Spleen (tissue), 11 donors: ENCODE data around the gene USP20. TPM values are rescaled to one million over a fixed set of nuclear protein-coding genes. Genes with fewer than 3 reads are reported as not detected.

Source experiments
- DNase-seq: peaks from one replicate; pipeline ENCODE4 v3.0.0-alpha.2; 2020
- H3K27ac ChIP-seq, 8 donors: fragments of 200-600 bp; sonication (generic) in 7 of 8; 1 replicate in 4 of 8; 2 replicates in 4 of 8; pipeline versions ENCODE4 v1.5.0 to v1.8.0; 2016 to 2021; ENCODE audit warnings: inconsistent platforms in 4 of 8, mild to moderate bottlenecking in 4 of 8, moderate library complexity in 1 of 8
- H3K27me3 ChIP-seq, 7 donors: fragments of 200-600 bp; sonication (generic) in 6 of 7; replicated peaks in 1 of 7; 1 replicate in 4 of 7; 2 replicates in 3 of 7; pipeline versions ENCODE4 v1.5.0 to v1.8.0; 2016 to 2021; ENCODE audit warnings: inconsistent platforms in 3 of 7, mild to moderate bottlenecking in 1 of 7
- H3K36me3 ChIP-seq, 6 donors: fragments of 200-600 bp; sonication (generic) in 5 of 6; 1 replicate in 4 of 6; 2 replicates in 2 of 6; pipeline versions ENCODE4 v1.5.0 to v1.8.0; 2016 to 2021; ENCODE audit warnings: inconsistent platforms in 2 of 6
- H3K4me1 ChIP-seq, 6 donors: fragments of 200-600 bp; sonication (generic) in 5 of 6; 1 replicate in 3 of 6; 2 replicates in 3 of 6; pipeline versions ENCODE4 v1.5.0 to v1.8.0; 2016 to 2021; ENCODE audit warnings: inconsistent platforms in 3 of 6
- H3K4me3 ChIP-seq, 8 donors: fragments of 200-600 bp; sonication (generic) in 7 of 8; 1 replicate in 4 of 8; 2 replicates in 4 of 8; pipeline versions ENCODE4 v1.5.0 to v1.8.0; 2016 to 2021; ENCODE audit warnings: inconsistent platforms in 4 of 8, mild to moderate bottlenecking in 4 of 8, moderate library complexity in 2 of 8
- H3K9me3 ChIP-seq, 8 donors: fragments of 200-600 bp; sonication (generic) in 7 of 8; 1 replicate in 4 of 8; 2 replicates in 4 of 8; pipeline versions ENCODE4 v1.5.0 to v1.8.0; 2016 to 2021; ENCODE audit warnings: inconsistent platforms in 4 of 8
- POLR2A ChIP-seq, 3 donors: fragments of 450-650 bp; IDR thresholded peaks; one replicate each; pipeline ENCODE4 v1.5.1; 2017; ENCODE audit warnings: antibody characterized with exemption in 3 of 3, mild to moderate bottlenecking in 1 of 3
- POLR2AphosphoS5 ChIP-seq, 3 donors: sonication (generic); formaldehyde crosslinking; IDR thresholded peaks; one replicate each; pipeline ENCODE4 v1.5.1; 2017; ENCODE audit warnings: antibody characterized with exemption in 3 of 3
- WGBS, 5 donors: extraction: QIAGEN DNeasy Blood & Tissue Kit in 3 of 5; methylation state at CpG; one replicate each; pipeline versions ENCODE4 v1.1.5 to v1.1.7; 2013 to 2018; 5-methylcytosine and 5-hydroxymethylcytosine counted together
- intact Hi-C: fragments of 100-400 bp; cut with DNase I; formaldehyde crosslinking; loops from one replicate; pipeline ENCODE4 v1.15.0; 2023; ENCODE audit warnings: low total_unique reads
- polyA plus RNA-seq, 3 donors: library from polyadenylated mRNA; stranded (reverse); fragments of 200-250 nt; gene quantifications; one replicate each; pipeline ENCODE4 v1.2.1, GENCODE V29; 2013
- total RNA-seq, 7 donors: library from RNA; depleted of rRNA in 3 of 7; stranded (reverse); fragments of >200 nt in 3 of 7; fragmentation: NEBNext Ultra II Directional in 4 of 7; extraction: Animal tissue kit (Norgen Biotek cat#: 25700) in 4 of 7; gene quantifications; one replicate each; pipeline versions ENCODE4 v1.1.0 to v1.2.1, GENCODE V29; 2016 to 2021
- TF ChIP-seq, protein P1 (sequence below), 11 experiments: fragments of 200-600 bp in 7 of 11; fragments of 450-650 bp in 4 of 11; sonication (generic) in 4 of 11; IDR thresholded peaks in 8 of 11; conservative IDR thresholded peaks in 3 of 11; 1 replicate in 7 of 11; 2 replicates in 4 of 11; pipeline versions ENCODE4 v1.4.0 to v1.8.0; 2016 to 2021; ENCODE audit warnings: antibody characterized with exemption in 11 of 11, inconsistent platforms in 4 of 11, mild to moderate bottlenecking in 1 of 11
- donor health status: healthy with polysubstance abuse.
- donor health status: DM: no; HTN: no; CAD: no; lungs with moderate emphysema.
- donor health status: DM: no; HTN: no; CAD: no.
- donor health status: Bipolar disorder and iron deficiency.
- donor health status: healthy.
- donor health status: DM: no; HTN: no; CAD: no.
- donor health status: DM: yes; HTN: yes; CAD: no.

USP20 gene
- total and polyA plus RNA-seq, 10 donors, result 29.7 to 83.7 (median 41.3) TPM

DNA sequence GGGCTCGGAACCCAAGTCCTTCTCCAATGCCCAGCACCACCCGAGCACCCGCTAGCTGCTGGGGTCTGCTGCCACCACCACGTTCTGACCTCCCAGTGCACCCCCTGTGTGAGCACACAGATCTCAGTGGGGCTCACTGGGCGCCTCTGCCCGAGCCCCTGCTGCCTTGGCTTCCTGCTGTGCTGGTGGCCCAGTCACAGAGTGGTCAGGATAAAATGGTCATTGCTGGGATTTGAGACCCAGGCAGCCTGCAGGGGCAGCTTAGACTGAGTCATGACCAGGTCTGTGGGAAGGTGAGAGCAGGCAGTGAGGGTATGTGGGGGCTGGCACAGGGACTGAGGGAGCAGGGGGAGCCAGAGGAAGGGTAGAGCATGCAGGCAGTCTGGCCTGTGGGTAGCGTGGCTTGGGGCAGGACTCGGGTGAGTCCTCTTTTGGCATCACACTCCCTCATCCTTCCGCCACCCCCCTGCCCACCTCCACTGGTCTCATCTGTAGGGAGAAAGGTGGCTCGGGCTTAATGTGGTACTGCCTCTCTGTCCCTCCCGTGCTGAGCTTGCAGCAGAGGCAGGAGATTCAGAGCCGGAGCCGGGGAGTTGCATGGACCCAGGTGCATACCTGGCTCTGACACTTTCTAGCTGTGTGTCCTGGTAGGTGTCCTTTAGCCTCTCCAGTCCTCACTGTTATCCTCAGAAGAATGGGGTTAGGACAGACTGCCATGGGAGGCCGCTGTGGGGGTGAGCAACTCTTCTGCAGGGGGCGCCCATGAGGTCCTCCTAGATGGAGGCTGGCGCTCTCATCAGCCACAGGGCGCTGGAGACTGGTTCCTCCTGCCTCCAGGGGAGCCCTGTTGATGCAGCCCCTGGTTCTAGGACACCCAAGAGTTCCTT, 32.1 kb downstream of the USP20 start:
- 75 to 80% (median 78%) methylated on average over 13 to 17 of the region's 17 CpGs for WGBS, 5 donors
- DNase-seq, result no peak
- no peaks in the 10 kb centered on the region for H3K27me3 ChIP-seq
- no peak overlapping the region for H3K4me3 ChIP-seq
- intact Hi-C loops, result no loop called here
- H3K27ac ChIP-seq, result peak overlapping the region; percentile 15 to 91 (median 42)
- no peaks in the 10 kb centered on the region for H3K9me3 ChIP-seq
- TF ChIP-seq POLR2A (IDR thresholded peaks at IDR 0.05) (no peak), POLR2AphosphoS5 (IDR thresholded peaks at IDR 0.05) (no peak)
- TF ChIP-seq, protein P1, sequence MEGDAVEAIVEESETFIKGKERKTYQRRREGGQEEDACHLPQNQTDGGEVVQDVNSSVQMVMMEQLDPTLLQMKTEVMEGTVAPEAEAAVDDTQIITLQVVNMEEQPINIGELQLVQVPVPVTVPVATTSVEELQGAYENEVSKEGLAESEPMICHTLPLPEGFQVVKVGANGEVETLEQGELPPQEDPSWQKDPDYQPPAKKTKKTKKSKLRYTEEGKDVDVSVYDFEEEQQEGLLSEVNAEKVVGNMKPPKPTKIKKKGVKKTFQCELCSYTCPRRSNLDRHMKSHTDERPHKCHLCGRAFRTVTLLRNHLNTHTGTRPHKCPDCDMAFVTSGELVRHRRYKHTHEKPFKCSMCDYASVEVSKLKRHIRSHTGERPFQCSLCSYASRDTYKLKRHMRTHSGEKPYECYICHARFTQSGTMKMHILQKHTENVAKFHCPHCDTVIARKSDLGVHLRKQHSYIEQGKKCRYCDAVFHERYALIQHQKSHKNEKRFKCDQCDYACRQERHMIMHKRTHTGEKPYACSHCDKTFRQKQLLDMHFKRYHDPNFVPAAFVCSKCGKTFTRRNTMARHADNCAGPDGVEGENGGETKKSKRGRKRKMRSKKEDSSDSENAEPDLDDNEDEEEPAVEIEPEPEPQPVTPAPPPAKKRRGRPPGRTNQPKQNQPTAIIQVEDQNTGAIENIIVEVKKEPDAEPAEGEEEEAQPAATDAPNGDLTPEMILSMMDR (IDR thresholded peaks at IDR 0.05 in 8 of 11, conservative IDR thresholded peaks at IDR 0.05 in 3 of 11), result no peak
- peaks cover 0 to 87% (median 16%) of the 10 kb centered on the region in 6 donors for H3K36me3 ChIP-seq
- H3K4me1 ChIP-seq, result peaks cover 0 to 84% (median 46%) of the 10 kb centered on the region in 6 donors

DNA sequence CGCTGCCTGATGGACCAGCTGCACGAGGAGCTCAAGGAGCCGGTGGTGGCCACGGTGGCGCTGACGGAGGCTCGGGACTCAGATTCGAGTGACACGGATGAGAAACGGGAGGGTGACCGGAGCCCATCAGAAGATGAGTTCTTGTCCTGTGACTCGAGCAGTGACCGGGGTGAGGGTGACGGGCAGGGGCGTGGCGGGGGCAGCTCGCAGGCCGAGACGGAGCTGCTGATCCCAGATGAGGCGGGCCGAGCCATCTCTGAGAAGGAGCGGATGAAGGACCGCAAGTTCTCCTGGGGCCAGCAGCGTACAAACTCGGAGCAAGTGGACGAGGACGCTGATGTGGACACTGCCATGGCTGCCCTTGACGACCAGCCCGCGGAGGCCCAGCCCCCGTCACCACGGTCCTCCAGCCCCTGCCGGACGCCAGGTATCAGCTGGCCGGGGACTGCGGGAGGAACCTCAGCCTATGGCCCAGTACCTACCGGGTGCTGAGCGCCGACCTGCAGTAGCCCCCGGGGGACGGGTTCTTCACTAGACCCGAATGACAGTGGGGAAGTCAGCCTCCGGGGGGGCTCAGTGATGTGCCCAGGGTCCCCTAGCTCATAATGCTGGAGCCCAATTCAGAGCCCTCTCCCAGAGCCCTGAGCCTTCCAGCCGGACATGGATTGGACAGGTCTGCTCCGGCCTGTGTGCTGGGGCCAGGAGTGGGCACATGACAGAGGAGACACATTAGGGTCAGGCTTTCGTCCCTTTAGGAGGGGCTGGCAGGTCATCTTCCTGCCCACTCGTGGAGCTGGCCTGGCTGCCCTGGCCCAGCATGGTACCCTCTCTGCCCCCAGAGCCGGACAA, 33.0 kb downstream of the USP20 start:
- H3K4me3 ChIP-seq, result peak overlapping the region in 1 of 8 donors; percentile 24
- H3K27me3 ChIP-seq, result no peaks in the 10 kb centered on the region
- DNase-seq, result no peak
- peaks cover 0 to 75% (median 37%) of the 10 kb centered on the region in 6 donors for H3K4me1 ChIP-seq
- H3K36me3 ChIP-seq, result peaks cover 0 to 78% (median 16%) of the 10 kb centered on the region in 6 donors
- TF ChIP-seq POLR2AphosphoS5 (IDR thresholded peaks at IDR 0.05) (no peak), POLR2A (IDR thresholded peaks at IDR 0.05) (no peak)
- TF ChIP-seq, protein P1 (IDR thresholded peaks at IDR 0.05 in 8 of 11, conservative IDR thresholded peaks at IDR 0.05 in 3 of 11), result no peak
- intact Hi-C loops, result no loop called here
- no peaks in the 10 kb centered on the region for H3K9me3 ChIP-seq
- 86 to 92% (median 89%) methylated on average over 36 to 48 of the region's 48 CpGs for WGBS, 5 donors
- H3K27ac ChIP-seq, result peak overlapping the region; percentile 55 to 91 (median 80)

DNA sequence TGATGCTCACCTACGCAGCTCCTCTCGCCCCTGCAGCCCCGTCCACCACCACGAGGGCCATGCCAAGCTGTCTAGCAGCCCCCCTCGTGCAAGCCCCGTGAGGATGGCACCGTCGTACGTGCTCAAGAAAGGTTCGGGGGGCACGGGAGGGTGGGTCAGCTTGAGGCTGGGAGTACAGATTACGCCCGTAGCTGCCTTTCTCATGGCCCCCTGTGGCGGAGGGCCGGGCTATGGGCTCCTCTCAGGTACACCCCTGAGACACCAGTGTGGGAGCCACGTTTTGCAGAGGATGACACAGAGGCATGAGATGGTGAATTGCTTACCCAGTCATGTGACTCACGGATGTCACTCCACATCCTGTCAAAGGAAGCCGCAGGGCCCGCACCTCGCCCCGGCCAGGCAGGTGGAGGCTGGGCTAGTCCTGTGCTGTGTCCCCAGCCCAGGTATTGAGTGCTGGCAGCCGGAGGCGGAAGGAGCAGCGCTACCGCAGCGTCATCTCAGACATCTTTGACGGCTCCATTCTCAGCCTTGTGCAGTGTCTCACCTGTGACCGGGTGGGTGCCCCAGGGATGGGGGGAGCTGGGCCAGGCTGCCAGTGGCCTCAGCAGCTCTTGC, 33.7 kb downstream of the USP20 start:
- Histone ChIP-seq H3K27ac (peak overlapping the region; percentile 70 to 91 (median 80)), H3K4me1 (peaks cover 0 to 68% (median 32%) of the 10 kb centered on the region in 6 donors), H3K9me3 (no peaks in the 10 kb centered on the region), H3K36me3 (peaks cover 0 to 71% (median 24%) of the 10 kb centered on the region in 6 donors), H3K27me3 (no peaks in the 10 kb centered on the region), H3K4me3 (peak overlapping the region in 1 of 8 donors; percentile 24)
- TF ChIP-seq, protein P1 (IDR thresholded peaks at IDR 0.05 in 8 of 11, conservative IDR thresholded peaks at IDR 0.05 in 3 of 11), result no peak
- peak; percentile 74 to 88 (median 77) for TF ChIP-seq POLR2AphosphoS5 (IDR thresholded peaks at IDR 0.05)
- 62 to 82% (median 70%) methylated on average over 15 to 28 of the region's 28 CpGs for WGBS, 5 donors
- DNase-seq, result peak; percentile 94
- intact Hi-C loops, result no loop called here
